Common myeloid progenitor, CD34-positive (primary cell): ENCODE measurements around the gene SNRNP27.
"Not testable (repeated sequence)": the region's sequence is repeated elsewhere in the genome, so short reads cannot be mapped to it uniquely, and the experiment has no call there.

Source experiments
- CTCF ChIA-PET: fragments of 350-600 bp; sonication (Branson Sonifier 250); formaldehyde crosslinking; loops from one replicate; lab custom pipeline; 2021; ENCODE audit warnings: antibody characterized with exemption; lab: Charles Lee
- POLR2A ChIA-PET: fragments of 350-600 bp; sonication (Branson Sonifier 250); formaldehyde crosslinking; loops from one replicate; lab custom pipeline; 2021; ENCODE audit warnings: antibody characterized with exemption; lab: Charles Lee
- DNase-seq, 3 donors: peaks; one replicate each; pipeline versions ENCODE4 v3.0.0 to v3.0.0-alpha.2; 2013
- H3K27ac ChIP-seq, 2 experiments: 1 replicate in 1 of 2; 2 replicates in 1 of 2; pipeline ENCODE4 v1.7.0; 2013; ENCODE audit warnings: inconsistent platforms in 2 of 2, low read length in 2 of 2, mild to moderate bottlenecking in 2 of 2, low read depth in 1 of 2, moderate library complexity in 1 of 2; ENCODE audit not compliant: severe bottlenecking in 2 of 2, insufficient read depth in 1 of 2, poor library complexity in 1 of 2
- H3K27me3 ChIP-seq, 5 experiments: replicated peaks in 2 of 5; 1 replicate in 3 of 5; 2 replicates in 2 of 5; pipeline versions ENCODE4 v1.6.1 to v1.7.0; 2013; ENCODE audit warnings: low read length in 4 of 5, mild to moderate bottlenecking in 2 of 5, moderate library complexity in 2 of 5, inconsistent platforms in 1 of 5; ENCODE audit not compliant: insufficient read depth in 5 of 5, control insufficient read depth in 4 of 5
- H3K36me3 ChIP-seq, 4 experiments: 1 replicate in 2 of 4; 2 replicates in 2 of 4; pipeline versions ENCODE4 v1.6.1 to v1.7.0; 2013; ENCODE audit warnings: low read length in 3 of 4, control low read depth in 1 of 4, mild to moderate bottlenecking in 1 of 4; ENCODE audit not compliant: control insufficient read depth in 4 of 4, insufficient read depth in 4 of 4
- H3K4me1 ChIP-seq, 4 experiments: 1 replicate in 3 of 4; 2 replicates in 1 of 4; pipeline versions ENCODE4 v1.6.1 to v1.7.1; 2013; ENCODE audit warnings: low read length in 3 of 4, mild to moderate bottlenecking in 3 of 4, control low read depth in 1 of 4, inconsistent platforms in 1 of 4, moderate library complexity in 1 of 4; ENCODE audit not compliant: control insufficient read depth in 4 of 4, insufficient read depth in 4 of 4; ENCODE audit errors: control extremely low read depth in 1 of 4
- H3K4me3 ChIP-seq, 7 experiments: 1 replicate in 4 of 7; 2 replicates in 3 of 7; pipeline versions ENCODE4 v1.5.1 to v1.7.0; 2013; ENCODE audit warnings: mild to moderate bottlenecking in 7 of 7, low read length in 6 of 7, moderate library complexity in 6 of 7, inconsistent platforms in 2 of 7, low read depth in 2 of 7, control low read depth in 1 of 7; ENCODE audit not compliant: insufficient read depth in 4 of 7, control insufficient read depth in 1 of 7; ENCODE audit errors: extremely low read depth in 1 of 7
- H3K9me3 ChIP-seq, 5 experiments: 1 replicate in 4 of 5; 2 replicates in 1 of 5; pipeline versions ENCODE4 v1.6.1 to v1.7.1; 2013; ENCODE audit warnings: low read length in 4 of 5, mild to moderate bottlenecking in 2 of 5, inconsistent platforms in 1 of 5, low read depth in 1 of 5, moderate library complexity in 1 of 5; ENCODE audit not compliant: control insufficient read depth in 4 of 5, insufficient read depth in 2 of 5; ENCODE audit errors: control extremely low read depth in 1 of 5
- WGBS: methylation state at CpG from one replicate; pipeline ENCODE4 v1.1.5; 2013; ENCODE audit not compliant: insufficient coverage; 5-methylcytosine and 5-hydroxymethylcytosine counted together

Gene SNRNP27

GRCh38 chr2:69858261-69858660 is 35.5 kb upstream of the SNRNP27 start:
- H3K36me3 ChIP-seq = peaks cover 12 to 29% (median 20%) of the 10 kb centered on the region in 4 experiments
- no peak overlapping the region for H3K4me3 ChIP-seq
- no peak for DNase-seq
- H3K4me1 ChIP-seq = no peaks in the 10 kb centered on the region
- H3K27me3 ChIP-seq = no peaks in the 10 kb centered on the region
- 100% methylated on average over 1 of the region's 2 CpGs for WGBS
- no peak overlapping the region for H3K27ac ChIP-seq
- no peaks in the 10 kb centered on the region for H3K9me3 ChIP-seq
- CTCF ChIA-PET = no interaction called here
- POLR2A ChIA-PET = interaction anchor here (1.0 kb wide), 1 partner anchor 215 kb away, joined by 3 read pairs; the partner anchor contains the start of gene AAK1

- no peaks in the 10 kb centered on the region for H3K4me1 ChIP-seq
- POLR2A ChIA-PET = interaction anchor here (0.6 kb wide), 1 partner anchor 207 kb away, joined by 5 read pairs; no protein-coding TSS in a partner anchor
- H3K27ac ChIP-seq = no peak overlapping the region
- 100% methylated on average over 1 of the region's 1 CpG for WGBS
- peaks cover 12 to 50% (median 35%) of the 10 kb centered on the region in 4 experiments for H3K36me3 ChIP-seq
- H3K9me3 ChIP-seq = no peaks in the 10 kb centered on the region
- CTCF ChIA-PET = interaction anchor here (0.6 to 1.0 kb wide), 2 partner anchors 16 to 69 kb away, joined by 4 to 6 read pairs; no protein-coding TSS in a partner anchor
- no peak overlapping the region for H3K4me3 ChIP-seq
- no peaks in the 10 kb centered on the region for H3K27me3 ChIP-seq
- DNase-seq = no peak
These were observed 30.5 kb upstream of the SNRNP27 start for GRCh38 chr2:69863298-69863697.

- Histone ChIP-seq H3K27me3 (no peaks in the 10 kb centered on the region), H3K27ac (no peak overlapping the region), H3K4me3 (no peak overlapping the region), H3K36me3 (no peaks in the 10 kb centered on the region), H3K4me1 (peaks cover 0 to 2% (median 2%) of the 10 kb centered on the region in 4 experiments), H3K9me3 (no peaks in the 10 kb centered on the region)
- no CpG with 5 or more reads among the region's 4 CpGs for WGBS
- POLR2A ChIA-PET = interaction anchor here (0.6 kb wide), 1 partner anchor 1061 kb away, joined by 3 read pairs; no protein-coding TSS in a partner anchor
- CTCF ChIA-PET = interaction anchor here (1.3 kb wide), 1 partner anchor 24 kb away, joined by 3 read pairs; no protein-coding TSS in a partner anchor
- DNase-seq = no peak
These were observed 5.3 kb upstream of the SNRNP27 start for GRCh38 chr2:69888451-69888850.

- H3K36me3 ChIP-seq = no peaks in the 10 kb centered on the region
- H3K4me1 ChIP-seq = peaks cover 0 to 5% (median 4%) of the 10 kb centered on the region in 4 experiments
- DNase-seq = no peak
- H3K9me3 ChIP-seq = no peaks in the 10 kb centered on the region
- ChIA-PET POLR2A (interaction anchor here (0.6 kb wide), 1 partner anchor 1060 kb away, joined by 3 read pairs; no protein-coding TSS in a partner anchor), CTCF (interaction anchor here (0.6 to 1.3 kb wide), 3 partner anchors 9 to 139 kb away, joined by 3 to 4 read pairs (median 3); no protein-coding TSS in a partner anchor)
- no peaks in the 10 kb centered on the region for H3K27me3 ChIP-seq
- no peak overlapping the region for H3K4me3 ChIP-seq
- no peak overlapping the region for H3K27ac ChIP-seq
These were observed 4.5 kb upstream of the SNRNP27 start for GRCh38 chr2:69889302-69889701.

- Histone ChIP-seq H3K9me3 (no peaks in the 10 kb centered on the region), H3K4me3 (no peak overlapping the region), H3K36me3 (peaks cover 0 to 2% (median under 1%) of the 10 kb centered on the region in 4 experiments), H3K4me1 (peaks cover 4 to 14% (median 9%) of the 10 kb centered on the region in 4 experiments), H3K27me3 (no peaks in the 10 kb centered on the region), H3K27ac (no peak overlapping the region)
- CTCF ChIA-PET = no interaction called here
- POLR2A ChIA-PET = no interaction called here
- no peak for DNase-seq
- WGBS = no CpG with 5 or more reads among the region's 1 CpG
These were observed 2.9 kb upstream of the SNRNP27 start for GRCh38 chr2:69890881-69891280.

- H3K27ac ChIP-seq = peak overlapping the region in 1 of 2 experiments; percentile 90
- H3K9me3 ChIP-seq, CTCF ChIA-PET, H3K27me3 ChIP-seq, DNase-seq: not testable (repeated sequence)
- H3K36me3 ChIP-seq = peaks cover 0 to 18% (median 9%) of the 10 kb centered on the region in 4 experiments
- WGBS = 100% methylated on average over 1 of the region's 7 CpGs
- peaks cover 4 to 14% (median 9%) of the 10 kb centered on the region in 4 experiments for H3K4me1 ChIP-seq
- POLR2A ChIA-PET = interaction anchor here (0.6 to 1.8 kb wide), 2 partner anchors 21 to 427 kb away, joined by 3 to 5 read pairs; partner anchors contain the start of gene MXD1
- H3K4me3 ChIP-seq = peak overlapping the region in 5 of 7 experiments; percentile 87 to 95 (median 92)
These were observed 825 bp upstream of the SNRNP27 start for GRCh38 chr2:69892838-69893424.

- ChIA-PET CTCF (interaction anchor here (0.6 to 1.7 kb wide), 2 partner anchors 12 to 171 kb away, joined by 4 read pairs; no protein-coding TSS in a partner anchor), POLR2A (interaction anchor here (1.8 kb wide), 1 partner anchor 20 kb away, joined by 5 read pairs; the partner anchor contains the start of gene MXD1)
- not testable (repeated sequence) for DNase-seq, H3K27me3 ChIP-seq, H3K9me3 ChIP-seq
- 50% methylated on average over 23 of the region's 23 CpGs for WGBS
- Histone ChIP-seq H3K4me3 (peak overlapping the region in 6 of 7 experiments; percentile 87 to 97 (median 94)), H3K27ac (peak overlapping the region in 1 of 2 experiments; percentile 90), H3K4me1 (peaks cover 4 to 14% (median 9%) of the 10 kb centered on the region in 4 experiments), H3K36me3 (peaks cover 5 to 33% (median 18%) of the 10 kb centered on the region in 4 experiments)
These were observed 981 bp downstream of the SNRNP27 start for GRCh38 chr2:69894737-69895136.
